ENCODE measurements around the gene SPECC1. TPM values are rescaled to one million over a fixed set of nuclear protein-coding genes. Genes with fewer than 3 reads are reported as not detected.
A peak's percentile ranks its signal among the peaks of the same experiment; 100 is the strongest.

Gene SPECC1
- total and polyA plus RNA-seq, 2 of the 4 experiments (the other 2 are of a cell fraction), result 16.9 to 26.2 TPM

DNA sequence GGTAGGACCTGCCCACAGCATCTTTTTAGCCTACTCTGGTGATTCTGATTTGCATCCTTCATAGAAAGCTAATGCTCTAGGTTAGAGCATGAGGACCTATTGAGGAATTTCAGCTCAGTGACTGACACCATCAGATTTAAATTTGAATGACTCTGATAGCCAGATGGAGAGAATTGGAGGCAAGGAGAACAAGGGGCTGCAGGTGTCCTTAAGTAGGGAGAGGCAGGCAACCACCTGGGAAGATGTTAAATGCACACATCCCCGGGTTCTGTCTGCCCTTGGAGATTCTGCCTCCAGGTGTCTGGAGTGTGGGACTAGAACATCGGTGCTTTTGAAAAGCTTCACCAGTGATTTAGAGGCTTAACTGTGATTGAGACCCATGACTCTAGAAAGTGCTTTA is 221.8 kb downstream of the SPECC1 start:
- no peak overlapping the region for H2BK15ac ChIP-seq (ENCODE audit: low read depth, low read length)
- intact Hi-C loops (cut with micrococcal nuclease) (no loop called here), in situ Hi-C loops (cut with MboI; ENCODE audit: low sequenced_read_pairs) (no loop called here), dilution Hi-C loops (cut with HindIII; ENCODE audit: low sequenced_read_pairs, unreplicated experiment) (no loop called here)
- H4K91ac ChIP-seq (ENCODE audit: insufficient read depth, low read depth, low read length), result no peak overlapping the region
- H3K9me3 ChIP-seq (ENCODE audit: control insufficient read depth, insufficient read depth, low read length), result no peaks in the 10 kb centered on the region
- H2BK120ac ChIP-seq (ENCODE audit: low read depth, low read length), result no peak overlapping the region
- no peak overlapping the region for H3K18ac ChIP-seq (ENCODE audit: low read depth, low read length)
- no peak overlapping the region for H3K27ac ChIP-seq (ENCODE audit: insufficient read depth, low read length)
- no peak overlapping the region for H2AK9ac ChIP-seq (replicated peaks; ENCODE audit: low read depth, low read length, poor library complexity)
- no peak overlapping the region for H4K8ac ChIP-seq (ENCODE audit: low read depth in 2 of 2, low read length in 2 of 2)
- H3K36me3 ChIP-seq (ENCODE audit: control insufficient read depth, insufficient read depth, low read length), result peaks cover 31% of the 10 kb centered on the region
- WGBS, 2 experiments (ENCODE audit: extremely low coverage in 2 of 2, insufficient read length in 1 of 2), result no CpG with 5 or more reads among the region's 2 CpGs
- no TSS peak for BruUV-seq (replicated peaks)
- H3K9ac ChIP-seq (ENCODE audit: low read depth, low read length), result no peak overlapping the region
- ATAC-seq (ENCODE audit: low read depth) (no peak), DNase-seq (no peak)
- no peak overlapping the region for H3K4me2 ChIP-seq (ENCODE audit: low read depth, low read length)
- no peaks in the 10 kb centered on the region for H3K27me3 ChIP-seq (ENCODE audit: control insufficient read depth, insufficient read depth, low read length)
- peak overlapping the region; percentile 46; the same call in 1 of the 2 replicates for H3K23ac ChIP-seq (ENCODE audit: low read depth, low read length)
- peaks cover 7% of the 10 kb centered on the region for H3K9me1 ChIP-seq (ENCODE audit: insufficient read depth, low read length)
- no peak overlapping the region for H3K56ac ChIP-seq (ENCODE audit: extremely low read depth, insufficient read depth, low read length)
- H2AFZ ChIP-seq (replicated peaks; ENCODE audit: low read length, poor library complexity), result no peak overlapping the region
- H2BK20ac ChIP-seq (ENCODE audit: low read depth, low read length), result 0 out of 2 replicates have a peak overlapping the region, but pooled peaks have one; percentile 6
- 0 out of 2 replicates have a peak overlapping the region, but pooled peaks have one; percentile 16 for H3K14ac ChIP-seq (replicated peaks; ENCODE audit: low read depth, low read length)
- TF ChIP-seq CHD1 (IDR thresholded peaks at IDR 0.05; ENCODE audit: low read depth, low read length) (no peak), RAD21 (IDR thresholded peaks at IDR 0.05; ENCODE audit: low read length) (no peak), RCOR1 (IDR thresholded peaks at IDR 0.05; ENCODE audit: insufficient replicate concordance, low read length) (no peak), FOS (IDR thresholded peaks at IDR 0.05; ENCODE audit: low read depth, low read length) (no peak)
- H3K4me3 ChIP-seq (ENCODE audit: insufficient read depth, low read depth, low read length), result no peak overlapping the region
- H2AK5ac ChIP-seq (ENCODE audit: low read depth, low read length), result no peak overlapping the region
- no peak overlapping the region for H2BK5ac ChIP-seq (ENCODE audit: low read depth, low read length, poor library complexity, severe bottlenecking)
- no peak overlapping the region for H4K5ac ChIP-seq (ENCODE audit: low read depth, low read length)
- H3K4me1 ChIP-seq (ENCODE audit: control insufficient read depth, insufficient read depth, low read length), result peaks cover 8% of the 10 kb centered on the region
- peaks cover 15 to 47% of the 10 kb centered on the region in 2 experiments for H3K79me1 ChIP-seq (ENCODE audit: low read depth in 1 of 2, low read length in 2 of 2)
- no peak overlapping the region; the same call in 1 of the 2 replicates for H3K4ac ChIP-seq (ENCODE audit: low read depth, low read length)
- no peaks in the 10 kb centered on the region for H4K20me1 ChIP-seq (ENCODE audit: insufficient read depth, low read length)
- CTCF ChIA-PET, result no interaction called here
- POLR2A ChIA-PET (ENCODE audit: unreplicated experiment), result no interaction called here

Data from IMR-90 (cell line).